Heart right ventricle (tissue), 16 donors: ENCODE measurements around the gene SLC35F3. TPM values are rescaled to one million over a fixed set of nuclear protein-coding genes. Genes with fewer than 3 reads are reported as not detected.
"Not testable (repeated sequence)": the region's sequence is repeated elsewhere in the genome, so short reads cannot be mapped to it uniquely, and the experiment has no call there.

ENCODE experiments used
- ATAC-seq, 8 donors: fragments of 200-7000 bp; cut with Tn5 transposase; one replicate each; pipeline ENCODE4 v1.9.1; 2020; ENCODE audit warnings: mild to moderate bottlenecking in 8 of 8, moderate library complexity in 8 of 8, moderate number of reproducible peaks in 1 of 8
- DNase-seq, 2 donors: peaks; one replicate each; pipeline ENCODE4 v3.0.0-alpha.2; 2020
- H3K27ac ChIP-seq, 10 donors: fragments of 200-600 bp; sonication (generic) in 2 of 10; one replicate each; pipeline versions ENCODE4 v1.5.0 to v1.8.0; 2020 to 2022; ENCODE audit warnings: mild to moderate bottlenecking in 3 of 10
- H3K27me3 ChIP-seq, 7 donors: fragments of 200-600 bp; one replicate each; pipeline ENCODE4 v1.8.0; 2021 to 2022; ENCODE audit warnings: mild to moderate bottlenecking in 2 of 7
- H3K36me3 ChIP-seq, 9 donors: fragments of 200-600 bp; sonication (generic) in 1 of 9; one replicate each; pipeline versions ENCODE4 v1.5.0 to v1.8.0; 2020 to 2022; ENCODE audit warnings: mild to moderate bottlenecking in 2 of 9
- H3K4me1 ChIP-seq, 9 donors: fragments of 200-600 bp; sonication (generic) in 1 of 9; one replicate each; pipeline versions ENCODE4 v1.5.0 to v1.8.0; 2020 to 2022; ENCODE audit warnings: mild to moderate bottlenecking in 4 of 9
- H3K4me3 ChIP-seq, 10 donors: fragments of 200-600 bp; sonication (generic) in 2 of 10; one replicate each; pipeline versions ENCODE4 v1.5.0 to v1.8.0; 2020 to 2022; ENCODE audit warnings: mild to moderate bottlenecking in 7 of 10, moderate library complexity in 2 of 10
- H3K9me3 ChIP-seq, 11 donors: fragments of 200-600 bp in 10 of 11; sonication (generic) in 2 of 11; one replicate each; pipeline versions ENCODE4 v1.5.0 to v1.8.0; 2013 to 2022; ENCODE audit warnings: mild to moderate bottlenecking in 2 of 11, control low read depth in 1 of 11, moderate library complexity in 1 of 11
- WGBS, 2 donors: extraction: QIAGEN DNeasy Blood & Tissue Kit; methylation state at CpG; one replicate each; pipeline ENCODE4 v1.1.7; 2013; ENCODE audit warnings: inconsistent platforms in 1 of 2; 5-methylcytosine and 5-hydroxymethylcytosine counted together
- intact Hi-C, 10 donors: fragments of 100-400 bp; cut with DNase I; formaldehyde crosslinking; loops; one replicate each; pipeline versions ENCODE4 v1.11.1 to v1.14.2; 2022
- polyA plus RNA-seq, 2 donors: library from polyadenylated mRNA; stranded (reverse); fragments of 200-250 nt; gene quantifications; one replicate each; pipeline ENCODE4 v1.2.3, GENCODE V29; 2013
- total RNA-seq, 10 donors: library from RNA; stranded (reverse); fragmentation: NEBNext Ultra II Directional in 3 of 10; extraction: Animal tissue kit (Norgen Biotek cat#: 25700) in 3 of 10; gene quantifications; one replicate each; pipeline versions ENCODE4 v1.2.1 to v1.2.4, GENCODE V29; 2021 to 2023
- TF ChIP-seq, protein P1 (sequence below), 9 donors: fragments of 200-600 bp; sonication (generic) in 2 of 9; IDR thresholded peaks; one replicate each; pipeline versions ENCODE4 v1.5.0 to v1.8.0; 2021 to 2022; ENCODE audit warnings: antibody characterized with exemption in 9 of 9, mild to moderate bottlenecking in 5 of 9, moderate library complexity in 1 of 9
- donor health status: Arrhythmogenic right ventricular cardiomyopathy.
- donor health status: ischemic (EF 13 %, LVEDD 7.1; RV severe dilation, severe dysfunction).
- donor health status: healthy with polysubstance abuse.
- donor health status: DM: no; HTN: yes; CAD: no.
- donor health status: DM: no; HTN: no; CAD: no.
- donor health status: ischemic (EF 25% LVEDD 6.9; RV normal size, moderate dysfunction).
- donor health status: ischemic (EF 25% LVEDD 5.7; RV mildly dilated, moderate dysfunction).
- donor health status: healthy.
- donor health status: DM: yes; HTN: yes; CAD: no.
- donor health status: Ischemic cardiomyopathy.
- donor health status: ischemic (EF 35%, LVEDD 5.7; RV mildly dilated, moderate dysfunction).
- donor health status: nonischemic (EF 11% LVEDD 7.7; RV severe dilation, severe dysfunction).
- donor health status: DM: yes; HTN: yes; CAD: no.
- donor health status: PGD.
- donor health status: ischemic (EF 29% LVEDD 5.4; RV normal size, mild dysfunction).
- donor health status: nonischemic (EF 23%, LVEDD 6.1; RV moderate dilation, normal function).

SLC35F3 gene
- total and polyA plus RNA-seq, 12 donors = 0.04 to 0.09 (median 0.09) TPM; not detected in 9

- intact Hi-C loops = no loop called here
- TF ChIP-seq, protein P1, sequence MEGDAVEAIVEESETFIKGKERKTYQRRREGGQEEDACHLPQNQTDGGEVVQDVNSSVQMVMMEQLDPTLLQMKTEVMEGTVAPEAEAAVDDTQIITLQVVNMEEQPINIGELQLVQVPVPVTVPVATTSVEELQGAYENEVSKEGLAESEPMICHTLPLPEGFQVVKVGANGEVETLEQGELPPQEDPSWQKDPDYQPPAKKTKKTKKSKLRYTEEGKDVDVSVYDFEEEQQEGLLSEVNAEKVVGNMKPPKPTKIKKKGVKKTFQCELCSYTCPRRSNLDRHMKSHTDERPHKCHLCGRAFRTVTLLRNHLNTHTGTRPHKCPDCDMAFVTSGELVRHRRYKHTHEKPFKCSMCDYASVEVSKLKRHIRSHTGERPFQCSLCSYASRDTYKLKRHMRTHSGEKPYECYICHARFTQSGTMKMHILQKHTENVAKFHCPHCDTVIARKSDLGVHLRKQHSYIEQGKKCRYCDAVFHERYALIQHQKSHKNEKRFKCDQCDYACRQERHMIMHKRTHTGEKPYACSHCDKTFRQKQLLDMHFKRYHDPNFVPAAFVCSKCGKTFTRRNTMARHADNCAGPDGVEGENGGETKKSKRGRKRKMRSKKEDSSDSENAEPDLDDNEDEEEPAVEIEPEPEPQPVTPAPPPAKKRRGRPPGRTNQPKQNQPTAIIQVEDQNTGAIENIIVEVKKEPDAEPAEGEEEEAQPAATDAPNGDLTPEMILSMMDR (IDR thresholded peaks at IDR 0.05) = no peak
- ATAC-seq = no peak
- H3K9me3 ChIP-seq = peaks cover 0 to 4% (median 0%) of the 10 kb centered on the region in 11 donors
- DNase-seq = no peak
- no peaks in the 10 kb centered on the region for H3K4me1 ChIP-seq
- H3K27ac ChIP-seq = no peak overlapping the region
- no peaks in the 10 kb centered on the region for H3K36me3 ChIP-seq
- 69 to 79% methylated on average over 3 of the region's 3 CpGs for WGBS, 2 donors
- H3K4me3 ChIP-seq = no peak overlapping the region
- peaks cover 0 to 35% (median 4%) of the 10 kb centered on the region in 7 donors for H3K27me3 ChIP-seq
These were observed 269.5 kb downstream of the SLC35F3 start for GRCh38 chr1:234173968-234174367.

GRCh38 chr1:234175363-234175762, 270.9 kb downstream of the SLC35F3 start:
- H3K36me3 ChIP-seq = no peaks in the 10 kb centered on the region
- H3K9me3 ChIP-seq = peaks cover 0 to 4% (median 0%) of the 10 kb centered on the region in 11 donors
- H3K4me1 ChIP-seq = no peaks in the 10 kb centered on the region
- H3K4me3 ChIP-seq = no peak overlapping the region
- no peak overlapping the region for H3K27ac ChIP-seq
- peaks cover 0 to 34% (median 7%) of the 10 kb centered on the region in 7 donors for H3K27me3 ChIP-seq
- no peak for DNase-seq
- no peak for ATAC-seq
- intact Hi-C loops = no loop called here
- TF ChIP-seq, protein P1 (IDR thresholded peaks at IDR 0.05) = no peak
- WGBS, 2 donors = 62 to 81% methylated on average over 1 of the region's 1 CpG

DNA sequence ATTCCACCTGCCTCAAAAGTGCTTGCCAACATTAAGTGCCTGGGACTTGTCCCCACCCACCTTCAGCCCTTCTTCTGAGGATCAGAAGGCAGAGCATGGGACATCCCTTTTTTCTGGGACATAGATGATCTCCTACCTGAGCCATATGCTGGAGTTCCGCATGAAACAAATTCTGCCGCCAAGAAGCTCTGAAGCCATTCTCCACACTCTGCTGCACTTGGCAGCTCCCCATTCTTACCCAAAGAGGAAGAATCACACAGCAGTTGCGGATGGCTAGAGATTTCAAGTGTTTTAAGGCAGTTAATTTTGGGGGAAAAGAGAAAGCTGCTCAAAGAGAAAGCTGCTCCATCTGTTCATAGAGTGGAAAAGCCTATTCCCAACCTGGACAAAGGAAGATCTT, 271.5 kb downstream of the SLC35F3 start:
- no peak for DNase-seq
- no peak for ATAC-seq
- H3K36me3 ChIP-seq = no peaks in the 10 kb centered on the region
- TF ChIP-seq, protein P1 (IDR thresholded peaks at IDR 0.05) = no peak
- no peaks in the 10 kb centered on the region for H3K4me1 ChIP-seq
- peaks cover 0 to 28% (median 8%) of the 10 kb centered on the region in 7 donors for H3K27me3 ChIP-seq
- no peak overlapping the region for H3K4me3 ChIP-seq
- no peak overlapping the region for H3K27ac ChIP-seq
- H3K9me3 ChIP-seq = peaks cover 0 to 4% (median 0%) of the 10 kb centered on the region in 11 donors
- intact Hi-C loops = no loop called here
- WGBS, 2 donors = 82 to 85% methylated on average over 3 of the region's 3 CpGs

GRCh38 chr1:234176847-234177246, 272.4 kb downstream of the SLC35F3 start:
- H3K27ac ChIP-seq, H3K9me3 ChIP-seq, H3K4me1 ChIP-seq, intact Hi-C loops, ATAC-seq, DNase-seq, H3K4me3 ChIP-seq, H3K36me3 ChIP-seq: not testable (repeated sequence)
- H3K27me3 ChIP-seq = peaks cover 0 to 28% (median 8%) of the 10 kb centered on the region in 7 donors
- WGBS, 2 donors = 91 to 94% methylated on average over 2 of the region's 2 CpGs

GRCh38 chr1:234185438-234185837, 281.0 kb downstream of the SLC35F3 start:
- Histone ChIP-seq H3K27ac (no peak overlapping the region), H3K4me3 (no peak overlapping the region), H3K27me3 (peaks cover 0 to 35% (median 7%) of the 10 kb centered on the region in 7 donors), H3K36me3 (no peaks in the 10 kb centered on the region), H3K4me1 (no peaks in the 10 kb centered on the region), H3K9me3 (peaks cover 0 to 12% (median 0%) of the 10 kb centered on the region in 11 donors)
- TF ChIP-seq, protein P1 (IDR thresholded peaks at IDR 0.05) = no peak
- WGBS, 2 donors = 94 to 97% methylated on average over 1 of the region's 1 CpG
- ATAC-seq = no peak
- no peak for DNase-seq
- intact Hi-C loops = no loop called here
